ENCODE measurements around the gene OCIAD2.
"Not testable (repeated sequence)": the region's sequence is repeated elsewhere in the genome, so short reads cannot be mapped to it uniquely, and the experiment has no call there.

The OCIAD2 gene

GRCh38 chr4:48854395-48854683 is 52.2 kb downstream of the OCIAD2 start:
- DNase-seq (ENCODE audit: low read depth), result no peak

- DNase-seq (ENCODE audit: low read depth), result no peak
Measured at GRCh38 chr4:48853604-48854394, 52.8 kb downstream of the OCIAD2 start.

- no peak for DNase-seq (ENCODE audit: low read depth)
Measured at GRCh38 chr4:48851651-48852050, 54.9 kb downstream of the OCIAD2 start.

GRCh38 chr4:48848799-48849198 is 57.8 kb downstream of the OCIAD2 start:
- DNase-seq (ENCODE audit: low read depth), result not testable (repeated sequence)

- no peak for DNase-seq (ENCODE audit: low read depth)
Measured at GRCh38 chr4:48844843-48845242, 61.7 kb downstream of the OCIAD2 start.

- no peak for DNase-seq (ENCODE audit: low read depth)
Measured at GRCh38 chr4:48841045-48841827, 65.3 kb downstream of the OCIAD2 start.

GRCh38 chr4:48836658-48837057 is 69.9 kb downstream of the OCIAD2 start:
- DNase-seq (ENCODE audit: low read depth), result no peak

Measured in stromal cell of bone marrow (primary cell).